ENCODE measurements around the gene MLLT10. TPM values are rescaled to one million over a fixed set of nuclear protein-coding genes. Genes with fewer than 3 reads are reported as not detected.

Gene MLLT10
- total and polyA plus RNA-seq, 9 of the 15 experiments (the other 6 are each of a cell fraction or from before 2014, with no cell fraction given) = 18.8 to 81.4 (median 64.2) TPM

- ChIA-PET CTCF (ENCODE audit: low intra/inter-chr PET ratio) (no interaction called here), POLR2A (no interaction called here)
- in situ Hi-C loops (cut with MboI) = no loop called here
- Histone ChIP-seq H3K4me3 (no peak overlapping the region), H2AFZ (ENCODE audit: low read depth, low read length) (no peak overlapping the region), H3K4me2 (ENCODE audit: insufficient read depth, low read length) (no peak overlapping the region), H3K79me2 (ENCODE audit: control insufficient read depth, insufficient read depth, low read length) (peaks cover 7% of the 10 kb centered on the region; the same call in 1 of the 3 replicates), H4K20me1 (replicated peaks; ENCODE audit: control insufficient read depth, insufficient read depth, low read length) (0 out of 2 replicates have a peak, but pooled peaks cover 5% of the 10 kb centered on the region), H3K36me3 (ENCODE audit: control insufficient read depth, insufficient read depth, low read length) (peaks cover 57% of the 10 kb centered on the region), H3K4me1 (replicated peaks in 1 of 2; ENCODE audit: control insufficient read depth in 2 of 2, insufficient read depth in 2 of 2, low read length in 2 of 2) (peaks cover 0 to 20% of the 10 kb centered on the region in 2 experiments; a peak in 3 of 5 replicates), H3K9ac (ENCODE audit: insufficient read depth in 1 of 2, low read depth in 2 of 2, low read length in 2 of 2) (no peak overlapping the region), H3K9me1 (ENCODE audit: control insufficient read depth, insufficient read depth, low read length) (no peaks in the 10 kb centered on the region), H3K27ac (ENCODE audit: extremely low read depth, low read depth, low read length) (no peak overlapping the region), H3K27me3 (ENCODE audit: control insufficient read depth in 2 of 2, insufficient read depth in 2 of 2, low read length in 2 of 2) (no peaks in the 10 kb centered on the region), H3K9me3 (replicated peaks; ENCODE audit: control insufficient read depth, insufficient read depth, low read depth, low read length) (no peaks in the 10 kb centered on the region)
- peak in 3 of 4 experiments; percentile 24 to 46 (median 42) for DNase-seq (ENCODE audit: extremely low read depth in 1 of 4, low spot score in 3 of 4)
- no peak for FAIRE-seq
- no TSS peak for BruUV-seq (replicated peaks)
- 60% methylated on average over 3 of the region's 3 CpGs for WGBS (ENCODE audit: insufficient coverage, low coverage, missing lambda C conversion rate)
- intact Hi-C loops (cut with micrococcal nuclease) = loop anchor here (10.0 kb wide), 1 partner anchor 102 kb away; no protein-coding TSS in a partner anchor
- TF ChIP-seq NR2C1 (IDR thresholded peaks at IDR 0.05) (peak; percentile 68), NR2C1 (tag; IDR thresholded peaks at IDR 0.05) (peak; percentile 68), NCOR1 (IDR thresholded peaks at IDR 0.05) (no peak), U2AF1 (optimal IDR thresholded peaks at IDR 0.05; ENCODE audit: low read depth, low read length) (no peak)
- ATAC-seq = no peak
Measured at GRCh38 chr10:21726601-21727225, 192.7 kb downstream of the MLLT10 start.

- Histone ChIP-seq H3K9ac (ENCODE audit: insufficient read depth in 1 of 2, low read depth in 2 of 2, low read length in 2 of 2) (no peak overlapping the region), H3K9me3 (replicated peaks; ENCODE audit: control insufficient read depth, insufficient read depth, low read depth, low read length) (no peaks in the 10 kb centered on the region), H2AFZ (ENCODE audit: low read depth, low read length) (no peak overlapping the region), H3K4me1 (replicated peaks in 1 of 2; ENCODE audit: control insufficient read depth in 2 of 2, insufficient read depth in 2 of 2, low read length in 2 of 2) (peaks cover 0 to 20% of the 10 kb centered on the region in 2 experiments; a peak in 3 of 5 replicates), H3K9me1 (ENCODE audit: control insufficient read depth, insufficient read depth, low read length) (no peaks in the 10 kb centered on the region), H3K27me3 (ENCODE audit: control insufficient read depth in 2 of 2, insufficient read depth in 2 of 2, low read length in 2 of 2) (no peaks in the 10 kb centered on the region), H3K36me3 (ENCODE audit: control insufficient read depth, insufficient read depth, low read length) (peaks cover 62% of the 10 kb centered on the region), H3K27ac (ENCODE audit: extremely low read depth, low read depth, low read length) (no peak overlapping the region), H3K4me2 (ENCODE audit: insufficient read depth, low read length) (no peak overlapping the region), H3K4me3 (no peak overlapping the region), H3K79me2 (ENCODE audit: control insufficient read depth, insufficient read depth, low read length) (peaks cover 7% of the 10 kb centered on the region; the same call in 1 of the 3 replicates), H4K20me1 (replicated peaks; ENCODE audit: control insufficient read depth, insufficient read depth, low read length) (0 out of 2 replicates have a peak, but pooled peaks cover 5% of the 10 kb centered on the region)
- no TSS peak for BruUV-seq (replicated peaks)
- ChIA-PET POLR2A (no interaction called here), CTCF (ENCODE audit: low intra/inter-chr PET ratio) (no interaction called here)
- DNase-seq (ENCODE audit: extremely low read depth in 1 of 4, low spot score in 3 of 4) = no peak
- no peak for ATAC-seq
- intact Hi-C loops (cut with micrococcal nuclease) = loop anchor here (10.0 kb wide), 1 partner anchor 103 kb away; no protein-coding TSS in a partner anchor
- TF ChIP-seq FOXA3 (CRISPR knock-in tag; conservative IDR thresholded peaks at IDR 0.05 in 1 of 2, IDR thresholded peaks at IDR 0.05 in 1 of 2) (peak in 1 of 2 experiments; percentile 54; a peak in 2 of 4 replicates), FOXJ2 (tag; IDR thresholded peaks at IDR 0.05) (0 out of 2 replicates have a peak, but pooled peaks have one; percentile 20), STAG1 (CRISPR knock-in tag; IDR thresholded peaks at IDR 0.05; ENCODE audit: borderline replicate concordance) (no peak), ZNF134 (CRISPR knock-in tag; conservative IDR thresholded peaks at IDR 0.05) (no peak), ZBTB7A (IDR thresholded peaks at IDR 0.05; ENCODE audit: borderline replicate concordance, control insufficient read depth, low read depth, low read length) (no peak), MEIS2 (IDR thresholded peaks at IDR 0.05; ENCODE audit: partially characterized antibody) (peak; percentile 45), RCOR1 (IDR thresholded peaks at IDR 0.05; ENCODE audit: borderline replicate concordance in 1 of 2, low read depth in 2 of 2, low read length in 2 of 2) (peak in 1 of 2 experiments; percentile 47; a peak in 1 of 4 replicates), RFX7 (CRISPR knock-in tag; IDR thresholded peaks at IDR 0.05) (no peak)
- 55% methylated on average over 13 of the region's 13 CpGs for WGBS (ENCODE audit: insufficient coverage, low coverage, missing lambda C conversion rate)
- FAIRE-seq = no peak
- in situ Hi-C loops (cut with MboI) = no loop called here
Measured at GRCh38 chr10:21727452-21728168, 193.6 kb downstream of the MLLT10 start.
